ENCODE measurements around the gene SLC2A9.

SLC2A9 gene

DNA sequence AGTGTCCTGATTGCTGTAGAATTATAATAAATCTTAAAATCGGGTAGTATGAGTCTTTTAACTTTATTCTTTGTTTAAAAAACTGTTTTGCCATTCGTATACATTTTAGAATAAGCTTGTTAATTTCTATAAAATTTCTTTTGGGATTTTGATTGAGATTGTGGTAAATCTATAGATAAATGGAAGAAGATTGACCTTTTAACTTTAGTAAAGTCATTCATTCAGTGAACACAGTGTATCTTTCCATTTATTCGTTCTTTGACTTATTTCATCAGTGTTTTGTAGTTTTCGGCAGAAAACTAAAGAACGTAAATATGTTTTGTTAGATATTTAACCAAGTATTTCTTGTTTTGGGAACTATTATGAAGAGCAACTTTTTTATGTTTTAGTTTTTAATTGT is 201.0 kb downstream of the SLC2A9 start:
- no peaks in the 10 kb centered on the region for H3F3A ChIP-seq (ENCODE audit: low read depth)
- no peak overlapping the region for H3K4me3 ChIP-seq (ENCODE audit: low read length, poor library complexity, severe bottlenecking)
- no peak overlapping the region for H3K9ac ChIP-seq (ENCODE audit: low read depth, low read length, poor library complexity, severe bottlenecking)
- no peaks in the 10 kb centered on the region for H3K79me2 ChIP-seq (ENCODE audit: insufficient read depth, low read length)
- H3K9me2 ChIP-seq (replicated peaks; ENCODE audit: low read depth, low read length): no peaks in the 10 kb centered on the region
- no peaks in the 10 kb centered on the region for H3K36me3 ChIP-seq (ENCODE audit: insufficient read depth, low read length)
- H4K20me1 ChIP-seq (ENCODE audit: insufficient read depth, low read length, poor library complexity, severe bottlenecking): no peaks in the 10 kb centered on the region
- H2AFZ ChIP-seq (ENCODE audit: low read length): no peak overlapping the region
- no peak for TF ChIP-seq EZH2phosphoT487 (IDR thresholded peaks at IDR 0.05; ENCODE audit: borderline replicate concordance)
- TF ChIP-seq, protein P1, sequence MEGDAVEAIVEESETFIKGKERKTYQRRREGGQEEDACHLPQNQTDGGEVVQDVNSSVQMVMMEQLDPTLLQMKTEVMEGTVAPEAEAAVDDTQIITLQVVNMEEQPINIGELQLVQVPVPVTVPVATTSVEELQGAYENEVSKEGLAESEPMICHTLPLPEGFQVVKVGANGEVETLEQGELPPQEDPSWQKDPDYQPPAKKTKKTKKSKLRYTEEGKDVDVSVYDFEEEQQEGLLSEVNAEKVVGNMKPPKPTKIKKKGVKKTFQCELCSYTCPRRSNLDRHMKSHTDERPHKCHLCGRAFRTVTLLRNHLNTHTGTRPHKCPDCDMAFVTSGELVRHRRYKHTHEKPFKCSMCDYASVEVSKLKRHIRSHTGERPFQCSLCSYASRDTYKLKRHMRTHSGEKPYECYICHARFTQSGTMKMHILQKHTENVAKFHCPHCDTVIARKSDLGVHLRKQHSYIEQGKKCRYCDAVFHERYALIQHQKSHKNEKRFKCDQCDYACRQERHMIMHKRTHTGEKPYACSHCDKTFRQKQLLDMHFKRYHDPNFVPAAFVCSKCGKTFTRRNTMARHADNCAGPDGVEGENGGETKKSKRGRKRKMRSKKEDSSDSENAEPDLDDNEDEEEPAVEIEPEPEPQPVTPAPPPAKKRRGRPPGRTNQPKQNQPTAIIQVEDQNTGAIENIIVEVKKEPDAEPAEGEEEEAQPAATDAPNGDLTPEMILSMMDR (conservative IDR thresholded peaks at IDR 0.05; ENCODE audit: low read length): no peak
- no peaks in the 10 kb centered on the region for H3K27me3 ChIP-seq (ENCODE audit: insufficient read depth, low read length, poor library complexity, severe bottlenecking)
- peaks cover 2% of the 10 kb centered on the region for H3K4me1 ChIP-seq (ENCODE audit: insufficient read depth, low read length, poor library complexity, severe bottlenecking)
- no peak overlapping the region for H3K4me2 ChIP-seq (ENCODE audit: low read depth, low read length, poor library complexity, severe bottlenecking)
- no peaks in the 10 kb centered on the region for H3K9me3 ChIP-seq (ENCODE audit: insufficient read depth, low read depth, low read length)

- no peaks in the 10 kb centered on the region for H3K9me3 ChIP-seq (ENCODE audit: insufficient read depth, low read depth, low read length)
- TF ChIP-seq, protein P1 (conservative IDR thresholded peaks at IDR 0.05; ENCODE audit: low read length): no peak
- no peak for TF ChIP-seq EZH2phosphoT487 (IDR thresholded peaks at IDR 0.05; ENCODE audit: borderline replicate concordance)
- no peak overlapping the region for H3K4me3 ChIP-seq (ENCODE audit: low read length, poor library complexity, severe bottlenecking)
- no peaks in the 10 kb centered on the region for H4K20me1 ChIP-seq (ENCODE audit: insufficient read depth, low read length, poor library complexity, severe bottlenecking)
- H3K36me3 ChIP-seq (ENCODE audit: insufficient read depth, low read length): no peaks in the 10 kb centered on the region
- H3K27me3 ChIP-seq (ENCODE audit: insufficient read depth, low read length, poor library complexity, severe bottlenecking): no peaks in the 10 kb centered on the region
- H3K4me2 ChIP-seq (ENCODE audit: low read depth, low read length, poor library complexity, severe bottlenecking): no peak overlapping the region
- no peaks in the 10 kb centered on the region for H3K4me1 ChIP-seq (ENCODE audit: insufficient read depth, low read length, poor library complexity, severe bottlenecking)
- no peaks in the 10 kb centered on the region for H3K9me2 ChIP-seq (replicated peaks; ENCODE audit: low read depth, low read length)
- no peak overlapping the region for H2AFZ ChIP-seq (ENCODE audit: low read length)
- no peaks in the 10 kb centered on the region for H3K79me2 ChIP-seq (ENCODE audit: insufficient read depth, low read length)
- H3F3A ChIP-seq (ENCODE audit: low read depth): no peaks in the 10 kb centered on the region
- no peak overlapping the region for H3K9ac ChIP-seq (ENCODE audit: low read depth, low read length, poor library complexity, severe bottlenecking)
Measured at GRCh38 chr4:9816285-9816684, 205.0 kb downstream of the SLC2A9 start.

DNA sequence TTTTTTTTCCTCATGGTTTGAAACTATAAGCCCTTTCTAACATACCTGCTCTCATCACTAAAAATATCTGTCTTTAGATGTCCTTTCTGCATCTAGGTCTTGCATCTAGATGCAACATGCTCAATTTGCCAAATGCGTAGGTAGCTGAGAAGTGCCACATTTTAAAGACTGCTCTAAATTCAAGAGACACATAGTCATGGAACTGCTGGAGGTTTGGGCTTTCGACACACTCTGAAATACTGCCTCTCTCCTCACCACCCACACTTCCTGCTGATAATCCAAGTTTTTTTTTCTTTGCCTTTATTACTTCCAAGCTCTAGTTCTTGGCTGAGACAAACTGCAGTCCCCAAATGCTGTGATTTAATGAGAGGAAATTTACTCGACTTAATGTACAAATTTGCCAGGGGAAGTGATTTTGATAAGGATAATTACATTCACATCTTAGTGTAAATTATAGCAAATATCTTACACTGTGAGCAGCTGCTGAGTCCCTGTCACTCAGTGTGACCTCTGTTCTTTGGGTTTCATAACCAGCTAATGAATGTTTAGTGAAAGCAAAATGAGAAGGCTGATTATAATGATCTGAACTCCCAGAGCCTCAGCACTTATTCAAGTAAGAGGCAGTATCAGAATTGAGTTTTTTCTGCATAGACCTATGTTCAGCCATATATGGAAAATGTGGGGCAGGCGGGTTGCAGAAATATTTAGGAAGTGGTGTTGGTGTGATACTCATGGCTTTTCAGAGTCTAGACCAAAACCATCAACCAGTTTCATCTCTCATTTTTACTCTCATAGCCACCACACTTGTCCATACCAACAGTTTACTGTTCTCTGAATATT is 208.6 kb downstream of the SLC2A9 start:
- no peaks in the 10 kb centered on the region for H4K20me1 ChIP-seq (ENCODE audit: insufficient read depth, low read length, poor library complexity, severe bottlenecking)
- no peaks in the 10 kb centered on the region for H3K9me3 ChIP-seq (ENCODE audit: insufficient read depth, low read depth, low read length)
- no peaks in the 10 kb centered on the region for H3K36me3 ChIP-seq (ENCODE audit: insufficient read depth, low read length)
- no peaks in the 10 kb centered on the region for H3K9me2 ChIP-seq (replicated peaks; ENCODE audit: low read depth, low read length)
- no peak overlapping the region for H3K4me2 ChIP-seq (ENCODE audit: low read depth, low read length, poor library complexity, severe bottlenecking)
- no peaks in the 10 kb centered on the region for H3F3A ChIP-seq (ENCODE audit: low read depth)
- no peak overlapping the region for H3K9ac ChIP-seq (ENCODE audit: low read depth, low read length, poor library complexity, severe bottlenecking)
- H3K4me3 ChIP-seq (ENCODE audit: low read length, poor library complexity, severe bottlenecking): no peak overlapping the region
- TF ChIP-seq, protein P1 (conservative IDR thresholded peaks at IDR 0.05; ENCODE audit: low read length): no peak
- no peak for TF ChIP-seq EZH2phosphoT487 (IDR thresholded peaks at IDR 0.05; ENCODE audit: borderline replicate concordance)
- H2AFZ ChIP-seq (ENCODE audit: low read length): no peak overlapping the region
- H3K79me2 ChIP-seq (ENCODE audit: insufficient read depth, low read length): no peaks in the 10 kb centered on the region
- H3K4me1 ChIP-seq (ENCODE audit: insufficient read depth, low read length, poor library complexity, severe bottlenecking): no peaks in the 10 kb centered on the region
- H3K27me3 ChIP-seq (ENCODE audit: insufficient read depth, low read length, poor library complexity, severe bottlenecking): no peaks in the 10 kb centered on the region

Measured in Loucy (cell line).